Hepatocyte (in vitro differentiated cells): ENCODE results near the gene TSPYL1. TPM values are rescaled to one million over a fixed set of nuclear protein-coding genes. Genes with fewer than 3 reads are reported as not detected.
A peak's percentile ranks its signal among the peaks of the same experiment; 100 is the strongest.
"Not testable (repeated sequence)": the region's sequence is repeated elsewhere in the genome, so short reads cannot be mapped to it uniquely, and the experiment has no call there.

Source experiments
- DNase-seq: peaks from one replicate; pipeline ENCODE4 v3.0.0-alpha.2; 2016; ENCODE audit warnings: low spot score
- H2AFZ ChIP-seq: fragments of 200-600 bp; sonication (generic); 2 replicates; pipeline ENCODE4 v1.6.0; 2016; ENCODE audit warnings: antibody characterized with exemption, mild to moderate bottlenecking
- H3K27ac ChIP-seq: fragments of 200-600 bp; sonication (generic); 2 replicates; pipeline ENCODE4 v1.5.1; 2016; ENCODE audit warnings: mild to moderate bottlenecking
- H3K27me3 ChIP-seq: fragments of 200-600 bp; sonication (generic); 2 replicates; pipeline ENCODE4 v1.6.1; 2016
- H3K36me3 ChIP-seq: fragments of 200-600 bp; sonication (generic); replicated peaks from 2 replicates; pipeline ENCODE4 v1.5.1; 2016; ENCODE audit warnings: low read depth; ENCODE audit not compliant: insufficient read depth
- H3K4me1 ChIP-seq: fragments of 200-600 bp; sonication (generic); 2 replicates; pipeline ENCODE4 v1.5.1; 2016; ENCODE audit warnings: mild to moderate bottlenecking, moderate library complexity; ENCODE audit not compliant: insufficient read depth
- H3K4me2 ChIP-seq: fragments of 200-600 bp; sonication (generic); 2 replicates; pipeline ENCODE4 v1.6.0; 2016
- H3K4me3 ChIP-seq: fragments of 200-600 bp; sonication (generic); 2 replicates; pipeline ENCODE4 v1.5.1; 2016; ENCODE audit warnings: mild to moderate bottlenecking
- H3K79me2 ChIP-seq: fragments of 200-600 bp; sonication (generic); 2 replicates; pipeline ENCODE4 v1.6.0; 2017; ENCODE audit warnings: mild to moderate bottlenecking
- H3K9me2 ChIP-seq: fragments of 200-600 bp; sonication (generic); replicated peaks from 2 replicates; pipeline ENCODE4 v1.6.0; 2017; ENCODE audit warnings: mild to moderate bottlenecking; ENCODE audit not compliant: insufficient read depth
- H3K9me3 ChIP-seq: fragments of 200-600 bp; sonication (generic); 2 replicates; pipeline ENCODE4 v1.5.1; 2016; ENCODE audit warnings: low read depth, mild to moderate bottlenecking
- H4K20me1 ChIP-seq: fragments of 200-600 bp; sonication (generic); 2 replicates; pipeline ENCODE4 v1.6.0; 2016; ENCODE audit warnings: mild to moderate bottlenecking; ENCODE audit not compliant: insufficient read depth, poor library complexity, severe bottlenecking
- CTCF ChIP-seq: fragments of 200-600 bp; sonication (generic); IDR thresholded peaks from 2 replicates; pipeline ENCODE4 v1.5.1; 2016; ENCODE audit warnings: antibody characterized with exemption, mild to moderate bottlenecking; ENCODE audit not compliant: poor library complexity
- EZH2 ChIP-seq: fragments of 200-600 bp; sonication (generic); IDR thresholded peaks from 2 replicates; pipeline ENCODE4 v1.6.1; 2016; ENCODE audit warnings: antibody characterized with exemption, mild to moderate bottlenecking, borderline replicate concordance
- EZH2phosphoT487 ChIP-seq: fragments of 200-600 bp; sonication (generic); IDR thresholded peaks from one replicate; pipeline ENCODE4 v1.6.1; 2018; ENCODE audit warnings: antibody characterized with exemption, mild to moderate bottlenecking, low read depth, moderate library complexity; ENCODE audit not compliant: unreplicated experiment, severe bottlenecking
- WGBS: methylation state at CpG from one replicate; pipeline ENCODE4 v1.1.6; 2016; ENCODE audit warnings: low lambda C conversion rate; ENCODE audit errors: missing lambda C conversion rate; 5-methylcytosine and 5-hydroxymethylcytosine counted together
- polyA plus RNA-seq: library from polyadenylated mRNA; unstranded; fragments of >200 nt; fragmentation: Nextera tagmentation; extraction: Ambion mirVana; gene quantifications from 2 replicates; pipeline ENCODE4 v1.2.1, GENCODE V29; 2016
- total RNA-seq: library from RNA; depleted of rRNA; stranded (reverse); fragments of >200 nt; gene quantifications from 2 replicates; pipeline ENCODE4 v1.2.3, GENCODE V29; 2014

TSPYL1 gene
- total and polyA plus RNA-seq, 2 experiments from 2014 or later, result 32.1 to 85.0 TPM

- peak; percentile 92 for TF ChIP-seq CTCF
- no peak for TF ChIP-seq EZH2
- no peaks in the 10 kb centered on the region for H3K36me3 ChIP-seq
- WGBS, result 86% methylated on average over 2 of the region's 2 CpGs
- H3K79me2 ChIP-seq, result peaks cover 5% of the 10 kb centered on the region
- H3K4me2 ChIP-seq, result no peak overlapping the region
- H4K20me1 ChIP-seq, result no peaks in the 10 kb centered on the region
- no peaks in the 10 kb centered on the region for H3K9me2 ChIP-seq
- no peak overlapping the region for H3K4me3 ChIP-seq
- H3K27ac ChIP-seq, result no peak overlapping the region
- no peaks in the 10 kb centered on the region for H3K9me3 ChIP-seq
- DNase-seq, result peak; percentile 65
- no peaks in the 10 kb centered on the region for H3K27me3 ChIP-seq
- no peak overlapping the region for H2AFZ ChIP-seq
- no peaks in the 10 kb centered on the region for H3K4me1 ChIP-seq
These were observed 8.1 kb upstream of the TSPYL1 start for GRCh38 chr6:116287689-116288282.

GRCh38 chr6:116286773-116287358 lies 7.1 kb upstream of the TSPYL1 start:
- Histone ChIP-seq H3K4me2 (no peak overlapping the region), H3K27me3 (no peaks in the 10 kb centered on the region), H3K4me1 (no peaks in the 10 kb centered on the region), H3K27ac (no peak overlapping the region), H3K4me3 (no peak overlapping the region), H3K9me2 (no peaks in the 10 kb centered on the region), H3K9me3 (no peaks in the 10 kb centered on the region), H4K20me1 (no peaks in the 10 kb centered on the region), H2AFZ (no peak overlapping the region), H3K36me3 (no peaks in the 10 kb centered on the region), H3K79me2 (peaks cover 11% of the 10 kb centered on the region)
- 92% methylated on average over 1 of the region's 1 CpG for WGBS
- DNase-seq, result no peak
- TF ChIP-seq EZH2, result no peak
- TF ChIP-seq EZH2phosphoT487, result no peak
- no peak for TF ChIP-seq CTCF

- 97% methylated on average over 4 of the region's 4 CpGs for WGBS
- H3K79me2 ChIP-seq, result peaks cover 26% of the 10 kb centered on the region
- not testable (repeated sequence) for H3K9me2 ChIP-seq, H3K36me3 ChIP-seq, H3K9me3 ChIP-seq, H3K27ac ChIP-seq, DNase-seq, H4K20me1 ChIP-seq, H3K27me3 ChIP-seq, H3K4me2 ChIP-seq, H2AFZ ChIP-seq, H3K4me3 ChIP-seq, H3K4me1 ChIP-seq
These were observed 5.3 kb upstream of the TSPYL1 start for GRCh38 chr6:116284984-116285383.

- TF ChIP-seq EZH2, result no peak
- no peak for TF ChIP-seq CTCF
- no peak for TF ChIP-seq EZH2phosphoT487
- Histone ChIP-seq H3K4me1 (peaks cover 12% of the 10 kb centered on the region), H3K36me3 (no peaks in the 10 kb centered on the region), H3K27me3 (no peaks in the 10 kb centered on the region), H3K27ac (no peak overlapping the region), H3K9me2 (no peaks in the 10 kb centered on the region), H3K79me2 (peaks cover 35% of the 10 kb centered on the region), H4K20me1 (peaks cover 8% of the 10 kb centered on the region), H3K4me2 (no peak overlapping the region), H3K4me3 (no peak overlapping the region), H3K9me3 (no peaks in the 10 kb centered on the region), H2AFZ (no peak overlapping the region)
- no peak for DNase-seq
- WGBS, result 100% methylated on average over 1 of the region's 1 CpG
These were observed 3.5 kb upstream of the TSPYL1 start for GRCh38 chr6:116283191-116283590.
